Posterior vena cava (tissue), 2 donors: ENCODE data around the gene USB1. TPM values are rescaled to one million over a fixed set of nuclear protein-coding genes. Genes with fewer than 3 reads are reported as not detected.

Experiments
- DNase-seq: peaks from one replicate; pipeline ENCODE4 v3.0.0-alpha.2; 2020; ENCODE audit warnings: low spot score
- intact Hi-C, 2 donors: fragments of 100-400 bp; cut with DNase I; formaldehyde crosslinking; loops; one replicate each; pipeline versions ENCODE4 v1.14.1 to v1.14.2; 2022 to 2023
- total RNA-seq, 2 donors: library from RNA; stranded (reverse); fragmentation: NEBNext Ultra II Directional; extraction: Animal tissue kit (Norgen Biotek cat#: 25700); gene quantifications; one replicate each; pipeline ENCODE4 v1.2.1, GENCODE V29; 2021
- donor health status: DM: yes; HTN: yes; CAD: no.
- donor health status: DM: yes; HTN: yes; CAD: no.

USB1 gene
- total RNA-seq, 2 donors from 2014 or later, result 34.1 to 39.0 TPM

- no peak for DNase-seq
- intact Hi-C loops, result no loop called here
These were observed 25.5 kb downstream of the USB1 start for GRCh38 chr16:58026705-58027160.

- DNase-seq, result no peak
- intact Hi-C loops, result no loop called here
These were observed 26.1 kb downstream of the USB1 start for GRCh38 chr16:58027161-58027915.

DNA sequence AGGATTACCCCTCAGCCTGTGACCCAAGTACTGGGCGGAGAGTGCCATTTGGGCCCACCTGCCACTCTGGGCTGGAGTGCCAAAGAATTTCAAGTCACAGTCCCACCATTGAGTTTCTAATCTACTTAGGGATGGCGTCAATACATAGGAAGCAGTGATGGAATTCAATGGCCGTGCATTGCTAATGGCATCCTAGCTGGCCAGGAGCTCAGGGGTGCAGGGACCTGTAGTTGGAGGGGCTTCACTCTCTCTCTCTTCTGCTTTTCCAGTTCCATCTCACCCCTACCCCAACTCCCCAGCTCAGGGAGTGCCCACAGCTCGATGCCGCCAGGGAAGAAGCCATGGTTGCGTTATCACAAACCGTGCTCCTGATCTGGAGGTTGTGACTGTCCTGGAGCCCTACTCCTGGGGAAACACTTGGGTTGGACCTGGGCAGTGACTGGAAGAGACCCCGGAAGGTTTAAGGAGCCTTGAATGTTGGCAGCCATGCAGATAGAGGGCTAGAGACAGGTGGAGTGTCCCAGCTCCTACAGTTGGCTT, 26.8 kb downstream of the USB1 start:
- intact Hi-C loops, result no loop called here
- DNase-seq, result no peak

DNA sequence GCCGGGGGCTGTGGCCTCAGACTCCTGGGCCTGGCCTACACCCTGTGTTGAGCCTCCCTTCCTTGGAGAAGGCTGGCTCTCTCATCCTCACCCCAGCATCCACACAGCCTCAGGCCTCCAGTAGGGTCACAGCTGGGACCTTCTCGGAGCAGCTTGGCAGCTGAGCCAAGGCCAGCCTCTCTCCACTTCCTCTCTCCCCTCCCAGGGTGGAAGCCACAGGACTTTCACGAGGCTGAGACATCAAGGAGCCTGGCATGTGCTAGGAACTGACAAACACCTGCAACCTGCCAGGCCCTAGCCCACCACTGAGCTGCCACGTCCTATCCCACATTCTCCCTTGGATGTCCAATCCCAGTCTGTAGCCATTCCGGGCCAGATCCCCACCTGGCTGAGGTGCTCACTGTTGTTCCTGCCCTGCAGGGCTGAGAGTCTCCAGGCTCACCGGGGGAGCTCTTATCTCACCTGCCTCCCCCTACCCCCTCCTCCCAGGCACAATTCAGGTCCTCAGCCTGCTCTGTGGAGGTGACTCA, 27.4 kb downstream of the USB1 start:
- no peak for DNase-seq
- intact Hi-C loops, result loop anchor here in 1 of 2 donors (1.0 kb wide), 1 partner anchor 90 kb away; no protein-coding TSS in a partner anchor

- intact Hi-C loops, result loop anchor here in 1 of 2 donors (1.0 kb wide), 1 partner anchor 89 kb away; no protein-coding TSS in a partner anchor
These were observed 28.2 kb downstream of the USB1 start for GRCh38 chr16:58029410-58029809.

DNA sequence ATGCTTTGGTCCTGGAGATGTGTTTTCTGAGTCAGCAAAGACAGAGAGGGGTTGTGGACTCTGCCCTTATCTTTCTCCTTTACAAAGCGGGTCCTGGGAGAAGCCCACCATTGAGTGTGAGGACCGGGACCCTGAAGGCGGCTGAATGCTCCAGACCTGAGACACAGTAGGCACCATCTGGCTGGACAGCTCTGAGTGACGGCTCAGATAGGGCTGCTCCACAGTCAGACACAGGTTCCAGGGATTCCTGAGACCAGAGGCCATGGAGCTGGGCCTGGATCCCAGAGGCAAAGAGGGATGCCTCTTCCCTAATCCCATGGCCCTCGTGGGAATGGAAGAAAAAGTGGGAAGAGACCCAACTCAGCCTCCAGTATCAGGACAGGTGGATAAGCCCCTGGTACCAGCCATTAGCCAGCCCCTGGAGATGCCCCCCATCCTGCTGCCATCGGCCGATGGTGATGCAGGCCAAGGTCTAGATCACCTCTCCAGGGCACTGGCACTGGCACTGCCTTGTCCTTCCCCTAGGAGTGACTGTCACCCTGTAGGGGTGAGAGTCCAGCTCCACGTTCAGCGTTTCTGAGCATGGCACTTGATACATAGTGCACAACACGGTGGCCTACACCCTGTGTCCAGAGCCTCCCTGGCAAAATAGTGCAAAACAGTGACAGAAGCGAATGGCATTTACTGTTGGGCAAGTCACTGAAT, 29.1 kb downstream of the USB1 start:
- no peak for DNase-seq

More at GRCh38 chr16:58029410-58029809, 28.2 kb downstream of the USB1 start:
- no peak for DNase-seq

GRCh38 chr16:58031016-58031800, 30.0 kb downstream of the USB1 start:
- DNase-seq, result no peak
- intact Hi-C loops, result no loop called here

More for the DNA sequence above, 29.1 kb downstream of the USB1 start:
- intact Hi-C loops, result no loop called here

- intact Hi-C loops, result no loop called here
- no peak for DNase-seq
These were observed 31.6 kb downstream of the USB1 start for GRCh38 chr16:58032710-58033293.

DNA sequence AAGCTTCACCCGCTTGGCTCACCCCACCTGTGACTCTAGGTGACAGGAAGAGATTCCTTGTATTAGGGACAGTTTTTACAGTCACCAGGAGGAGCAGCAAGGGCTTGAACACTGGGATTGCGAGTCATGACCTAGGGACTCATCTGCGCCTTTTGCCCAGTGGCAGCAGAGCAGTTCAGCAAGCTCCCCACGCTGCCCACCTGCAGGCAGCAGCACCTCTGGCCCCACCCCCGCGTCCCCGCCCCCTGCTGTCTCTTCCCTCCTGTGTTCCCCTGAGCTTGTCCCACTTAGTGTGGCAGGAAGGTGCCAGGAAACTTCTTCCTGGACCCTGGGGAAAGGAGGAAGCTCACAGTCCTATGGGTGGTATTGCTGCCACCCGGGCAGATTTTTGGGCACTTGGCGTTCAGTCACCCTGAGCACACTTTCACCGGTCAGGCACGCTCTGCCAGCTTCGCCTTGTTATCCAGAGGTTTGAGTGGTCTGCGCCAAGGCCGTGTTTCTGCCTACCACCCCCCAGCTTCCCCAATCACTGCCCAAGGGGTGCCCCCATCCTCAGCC, 33.0 kb downstream of the USB1 start:
- intact Hi-C loops, result no loop called here
- no peak for DNase-seq

GRCh38 chr16:58034774-58035173, 33.6 kb downstream of the USB1 start:
- intact Hi-C loops, result no loop called here
- DNase-seq, result no peak

- intact Hi-C loops, result no loop called here
These were observed 34.4 kb downstream of the USB1 start for GRCh38 chr16:58035356-58036170.

GRCh38 chr16:58036943-58037342, 35.7 kb downstream of the USB1 start:
- DNase-seq, result no peak
- intact Hi-C loops, result no loop called here

More at GRCh38 chr16:58035356-58036170, 34.4 kb downstream of the USB1 start:
- DNase-seq, result no peak

DNA sequence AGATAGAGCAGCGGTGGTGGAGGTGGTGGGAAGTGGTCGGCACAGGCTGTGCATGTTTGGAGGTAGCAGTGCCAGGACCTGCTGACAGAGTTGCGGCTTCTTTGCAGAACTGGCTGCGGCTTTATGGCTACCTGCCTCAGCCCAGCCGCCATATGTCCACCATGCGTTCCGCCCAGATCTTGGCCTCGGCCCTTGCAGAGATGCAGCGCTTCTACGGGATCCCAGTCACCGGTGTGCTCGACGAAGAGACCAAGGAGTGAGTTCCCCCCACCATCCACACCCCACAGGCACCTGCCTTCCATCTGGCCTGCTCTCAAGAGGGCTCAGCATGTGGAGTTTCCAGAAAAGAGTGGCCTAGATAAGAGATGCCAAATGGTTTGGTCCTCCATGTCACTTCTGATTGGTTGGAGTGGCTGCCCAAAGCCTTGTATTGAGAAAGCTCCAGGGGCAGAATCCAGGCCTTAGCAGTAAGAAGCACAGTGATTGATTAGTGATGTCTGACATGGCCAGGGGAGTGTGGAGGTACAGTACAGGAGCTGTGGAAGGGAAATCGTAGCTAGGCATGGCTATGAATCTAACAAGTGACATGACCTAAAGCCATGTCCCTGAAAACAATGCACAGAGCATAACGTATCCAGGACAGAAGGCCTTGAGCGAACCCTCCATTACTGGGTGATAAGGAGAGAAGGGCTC, 36.3 kb downstream of the USB1 start:
- intact Hi-C loops, result no loop called here
- DNase-seq, result no peak

GRCh38 chr16:58038219-58038641, 37.0 kb downstream of the USB1 start:
- intact Hi-C loops, result no loop called here
- DNase-seq, result no peak

DNA sequence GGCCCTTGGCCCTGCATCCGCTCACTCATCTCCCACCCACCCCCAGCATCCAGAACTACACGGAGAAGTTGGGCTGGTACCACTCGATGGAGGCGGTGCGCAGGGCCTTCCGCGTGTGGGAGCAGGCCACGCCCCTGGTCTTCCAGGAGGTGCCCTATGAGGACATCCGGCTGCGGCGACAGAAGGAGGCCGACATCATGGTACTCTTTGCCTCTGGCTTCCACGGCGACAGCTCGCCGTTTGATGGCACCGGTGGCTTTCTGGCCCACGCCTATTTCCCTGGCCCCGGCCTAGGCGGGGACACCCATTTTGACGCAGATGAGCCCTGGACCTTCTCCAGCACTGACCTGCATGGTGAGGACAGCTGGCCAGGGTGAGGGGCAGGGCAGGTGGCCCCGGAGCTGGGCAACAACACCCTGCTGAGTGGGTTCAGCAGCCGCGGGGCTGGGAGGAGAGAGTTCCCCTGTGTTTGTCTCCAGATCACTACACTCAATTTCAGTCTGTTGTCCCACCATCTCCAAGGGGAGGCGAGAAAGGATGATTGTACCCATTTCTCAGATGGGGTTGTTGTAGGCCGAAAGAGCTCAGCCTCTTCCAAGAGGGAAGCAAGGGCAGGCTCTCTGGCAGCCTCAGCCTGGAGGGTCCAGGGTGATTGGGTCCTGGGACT, 38.8 kb downstream of the USB1 start:
- peak; percentile 66 for DNase-seq
- intact Hi-C loops, result loop anchor here in 1 of 2 donors (1.0 to 5.0 kb wide), 2 partner anchors 28 to 1068 kb away; no protein-coding TSS in a partner anchor

DNA sequence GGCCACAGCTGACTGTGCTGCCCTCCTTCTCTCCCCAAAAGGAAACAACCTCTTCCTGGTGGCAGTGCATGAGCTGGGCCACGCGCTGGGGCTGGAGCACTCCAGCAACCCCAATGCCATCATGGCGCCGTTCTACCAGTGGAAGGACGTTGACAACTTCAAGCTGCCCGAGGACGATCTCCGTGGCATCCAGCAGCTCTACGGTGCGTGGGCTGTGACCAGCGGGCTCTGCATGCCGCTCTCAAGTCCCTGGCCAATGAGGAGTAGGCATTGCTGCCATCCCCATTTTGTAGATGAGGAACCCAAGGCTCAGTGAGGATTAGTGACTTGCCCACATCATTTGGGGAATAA, 39.3 kb downstream of the USB1 start:
- intact Hi-C loops, result loop anchor here in 1 of 2 donors (1.0 to 5.0 kb wide), 2 partner anchors 28 to 1068 kb away; no protein-coding TSS in a partner anchor
- no peak for DNase-seq
